ENCODE measurements around the gene DAPK1.

The DAPK1 gene

DNA sequence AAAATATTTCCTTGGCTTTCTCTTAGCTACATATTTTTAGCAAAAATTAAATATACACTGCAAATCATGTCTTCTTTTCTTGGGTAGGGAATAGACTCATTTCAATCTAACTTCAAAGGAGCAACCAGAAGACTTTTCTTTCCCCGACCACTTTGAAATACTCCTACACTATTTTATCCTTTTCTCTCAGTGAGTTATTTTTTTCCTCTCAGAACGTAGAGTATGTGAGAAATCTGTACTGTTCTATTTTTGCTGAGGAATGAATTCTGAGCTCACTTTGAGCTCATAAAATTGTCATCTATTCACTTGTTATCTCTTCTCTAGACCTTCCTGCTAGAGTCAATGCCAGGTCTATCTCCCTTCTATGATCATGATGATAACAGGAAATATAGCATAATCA lies 22.2 kb upstream of the DAPK1 start:
- no peaks in the 10 kb centered on the region for H3K4me1 ChIP-seq (ENCODE audit: control insufficient read depth in 1 of 2, insufficient read depth in 2 of 2, low read length in 2 of 2)
- H3K27ac ChIP-seq (ENCODE audit: low read depth, low read length): no peak overlapping the region
- H3K27me3 ChIP-seq (ENCODE audit: control insufficient read depth in 1 of 2, insufficient read depth in 2 of 2, low read length in 2 of 2): no peaks in the 10 kb centered on the region

DNA sequence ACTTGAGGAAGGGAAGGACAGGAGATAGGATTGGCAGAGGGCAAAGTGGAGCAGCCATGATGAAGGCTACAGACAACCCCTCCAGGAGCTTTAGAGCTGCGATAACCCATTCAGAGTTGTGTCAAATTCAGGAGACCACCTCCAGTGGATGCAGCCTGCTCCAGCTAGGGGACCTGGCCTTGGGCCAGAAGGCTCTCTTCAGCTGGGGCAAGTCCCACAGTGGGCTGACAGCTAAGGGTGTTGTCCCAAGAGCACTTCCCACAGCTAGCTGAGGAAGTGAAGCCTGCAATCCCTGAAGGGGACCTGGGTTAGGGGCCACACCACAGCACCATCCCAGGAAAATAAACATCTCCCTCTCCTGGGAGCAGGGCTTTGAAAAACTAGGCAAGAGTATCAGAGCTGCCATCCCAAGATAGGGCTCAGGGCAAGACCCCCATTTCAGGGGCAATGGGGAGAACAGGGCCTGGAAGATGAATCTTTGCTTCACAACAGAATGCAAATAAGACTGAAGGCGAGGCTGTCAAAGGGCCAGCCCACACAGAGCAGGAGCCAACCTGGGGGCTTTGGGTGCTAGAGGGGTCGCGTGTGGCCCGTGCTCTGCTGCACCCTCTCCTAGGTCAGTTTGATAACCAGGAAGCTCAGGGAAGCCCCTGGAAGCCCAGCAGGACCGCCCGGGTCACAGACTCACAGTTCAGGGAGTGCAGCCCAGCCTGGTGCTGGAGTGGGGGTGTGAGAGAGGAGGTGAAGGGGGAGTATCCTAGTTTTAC lies 19.3 kb upstream of the DAPK1 start:
- H3K4me3 ChIP-seq (ENCODE audit: low read depth in 1 of 2, low read length in 2 of 2): no peak overlapping the region
- H3K9me3 ChIP-seq (ENCODE audit: control insufficient read depth in 1 of 2, low read length in 2 of 2): no peaks in the 10 kb centered on the region
- H3K27ac ChIP-seq (ENCODE audit: low read depth, low read length): no peak overlapping the region
- no peaks in the 10 kb centered on the region for H3K27me3 ChIP-seq (ENCODE audit: control insufficient read depth in 1 of 2, insufficient read depth in 2 of 2, low read length in 2 of 2)
- no peak overlapping the region for H3K9ac ChIP-seq (ENCODE audit: low read depth in 1 of 2, low read length in 2 of 2)
- H3K4me1 ChIP-seq (ENCODE audit: control insufficient read depth in 1 of 2, insufficient read depth in 2 of 2, low read length in 2 of 2): no peaks in the 10 kb centered on the region
- H3K36me3 ChIP-seq (ENCODE audit: control insufficient read depth in 1 of 2, insufficient read depth in 2 of 2, low read length in 2 of 2): no peaks in the 10 kb centered on the region

More for the DNA sequence above, 22.2 kb upstream of the DAPK1 start:
- Histone ChIP-seq H3K9me3 (ENCODE audit: control insufficient read depth in 1 of 2, low read length in 2 of 2) (no peaks in the 10 kb centered on the region), H3K4me3 (ENCODE audit: low read depth in 1 of 2, low read length in 2 of 2) (no peak overlapping the region), H3K9ac (ENCODE audit: low read depth in 1 of 2, low read length in 2 of 2) (no peak overlapping the region), H3K36me3 (ENCODE audit: control insufficient read depth in 1 of 2, insufficient read depth in 2 of 2, low read length in 2 of 2) (no peaks in the 10 kb centered on the region)

DNA sequence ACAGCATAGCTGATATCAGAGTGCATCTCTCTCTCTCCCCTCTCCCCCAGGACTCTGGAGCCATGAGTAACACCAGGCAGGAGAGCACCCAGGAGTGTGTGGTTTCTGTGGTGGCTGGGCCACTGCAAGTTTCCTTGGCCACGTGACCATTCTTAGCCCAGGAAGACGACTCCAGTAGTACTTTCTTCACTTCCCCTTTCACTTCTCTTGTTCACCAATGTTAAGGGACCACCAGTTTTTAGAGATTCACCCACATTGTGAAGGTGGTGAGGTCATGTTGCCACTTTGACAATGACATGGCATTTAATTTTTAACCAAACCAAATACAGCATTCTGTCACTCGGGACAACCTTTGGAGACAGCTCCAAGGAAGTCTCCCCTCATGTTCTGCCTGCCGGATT lies 17.9 kb upstream of the DAPK1 start:
- Histone ChIP-seq H3K36me3 (ENCODE audit: control insufficient read depth in 1 of 2, insufficient read depth in 2 of 2, low read length in 2 of 2) (no peaks in the 10 kb centered on the region), H3K27ac (ENCODE audit: low read depth, low read length) (no peak overlapping the region), H3K27me3 (ENCODE audit: control insufficient read depth in 1 of 2, insufficient read depth in 2 of 2, low read length in 2 of 2) (no peaks in the 10 kb centered on the region), H3K4me3 (ENCODE audit: low read depth in 1 of 2, low read length in 2 of 2) (no peak overlapping the region), H3K9me3 (ENCODE audit: control insufficient read depth in 1 of 2, low read length in 2 of 2) (no peaks in the 10 kb centered on the region), H3K9ac (ENCODE audit: low read depth in 1 of 2, low read length in 2 of 2) (no peak overlapping the region), H3K4me1 (ENCODE audit: control insufficient read depth in 1 of 2, insufficient read depth in 2 of 2, low read length in 2 of 2) (no peaks in the 10 kb centered on the region)

DNA sequence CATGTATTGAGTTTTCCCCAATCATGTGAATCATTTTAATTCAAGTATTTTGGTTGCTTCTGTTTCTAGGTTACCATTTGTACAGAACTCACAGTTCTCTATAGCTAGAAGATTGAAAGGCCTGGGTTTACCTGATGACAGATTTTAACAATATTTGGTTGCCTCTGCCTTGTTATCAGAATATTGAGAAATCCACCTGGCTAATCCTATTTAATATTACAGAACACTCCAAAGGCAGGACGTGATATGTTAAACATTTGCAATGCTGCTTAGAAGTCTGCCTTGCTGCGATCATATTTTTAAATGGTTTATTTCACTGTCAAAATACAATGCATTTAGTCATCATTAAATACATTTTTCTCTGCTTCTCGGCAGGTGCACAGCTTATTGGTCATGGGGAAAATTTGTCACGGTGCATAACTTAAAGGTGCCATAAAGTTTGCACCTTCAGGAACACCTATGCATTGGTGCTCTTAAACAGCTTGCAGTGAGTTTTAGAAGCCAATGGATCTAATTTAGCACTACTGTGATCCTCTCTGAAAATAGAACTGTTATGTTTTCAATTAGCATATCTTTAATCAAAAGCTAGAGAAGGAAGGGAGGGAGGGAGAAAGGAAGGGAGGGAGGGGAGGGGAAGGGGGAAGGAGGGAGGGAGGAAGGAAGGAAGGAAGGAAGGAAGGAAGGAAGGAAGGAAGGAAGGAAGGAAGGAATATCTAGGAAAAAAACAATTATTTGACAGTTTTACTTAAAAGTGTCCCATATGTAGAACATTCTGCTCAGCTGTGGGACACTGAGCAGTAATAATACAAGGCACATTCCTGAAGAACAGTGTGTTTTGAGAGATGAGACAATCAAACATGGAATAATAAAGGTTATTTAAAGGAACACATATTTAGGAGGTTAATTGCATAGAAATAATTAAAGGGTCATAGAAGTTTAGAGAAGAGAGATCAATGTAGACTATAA lies 15.5 kb upstream of the DAPK1 start:
- H3K4me1 ChIP-seq (ENCODE audit: control insufficient read depth in 1 of 2, insufficient read depth in 2 of 2, low read length in 2 of 2): no peaks in the 10 kb centered on the region
- no peaks in the 10 kb centered on the region for H3K9me3 ChIP-seq (ENCODE audit: control insufficient read depth in 1 of 2, low read length in 2 of 2)
- H3K9ac ChIP-seq (ENCODE audit: low read depth in 1 of 2, low read length in 2 of 2): no peak overlapping the region
- no peak overlapping the region for H3K27ac ChIP-seq (ENCODE audit: low read depth, low read length)
- H3K27me3 ChIP-seq (ENCODE audit: control insufficient read depth in 1 of 2, insufficient read depth in 2 of 2, low read length in 2 of 2): no peaks in the 10 kb centered on the region
- H3K4me3 ChIP-seq (ENCODE audit: low read depth in 1 of 2, low read length in 2 of 2): no peak overlapping the region
- H3K36me3 ChIP-seq (ENCODE audit: control insufficient read depth in 1 of 2, insufficient read depth in 2 of 2, low read length in 2 of 2): no peaks in the 10 kb centered on the region

DNA sequence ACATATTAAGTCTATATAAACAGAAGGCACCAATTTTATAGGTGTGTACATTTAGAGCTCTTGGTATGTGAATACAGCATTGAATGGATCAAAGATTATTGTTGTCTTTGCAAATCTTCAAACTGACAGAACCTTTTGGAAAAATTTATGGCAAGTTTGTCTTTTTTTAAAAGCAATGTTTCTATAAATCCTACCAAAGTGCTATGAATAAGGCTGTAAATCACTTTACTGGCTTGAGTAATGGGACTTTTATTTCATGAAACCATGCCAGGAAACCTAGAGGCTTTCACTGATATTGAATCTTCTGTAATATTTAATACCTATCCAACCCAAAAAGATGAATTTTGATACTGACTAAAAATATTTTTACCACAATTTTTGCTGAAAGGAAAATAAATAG lies 7.4 kb upstream of the DAPK1 start:
- no peaks in the 10 kb centered on the region for H3K4me1 ChIP-seq (ENCODE audit: control insufficient read depth in 1 of 2, insufficient read depth in 2 of 2, low read length in 2 of 2)
- H3K27me3 ChIP-seq (ENCODE audit: control insufficient read depth in 1 of 2, insufficient read depth in 2 of 2, low read length in 2 of 2): no peaks in the 10 kb centered on the region
- no peak overlapping the region for H3K27ac ChIP-seq (ENCODE audit: low read depth, low read length)
- H3K36me3 ChIP-seq (ENCODE audit: control insufficient read depth in 1 of 2, insufficient read depth in 2 of 2, low read length in 2 of 2): no peaks in the 10 kb centered on the region
- no peak overlapping the region for H3K4me3 ChIP-seq (ENCODE audit: low read depth in 1 of 2, low read length in 2 of 2)
- H3K9me3 ChIP-seq (ENCODE audit: control insufficient read depth in 1 of 2, low read length in 2 of 2): no peaks in the 10 kb centered on the region
- no peak overlapping the region for H3K9ac ChIP-seq (ENCODE audit: low read depth in 1 of 2, low read length in 2 of 2)

DNA sequence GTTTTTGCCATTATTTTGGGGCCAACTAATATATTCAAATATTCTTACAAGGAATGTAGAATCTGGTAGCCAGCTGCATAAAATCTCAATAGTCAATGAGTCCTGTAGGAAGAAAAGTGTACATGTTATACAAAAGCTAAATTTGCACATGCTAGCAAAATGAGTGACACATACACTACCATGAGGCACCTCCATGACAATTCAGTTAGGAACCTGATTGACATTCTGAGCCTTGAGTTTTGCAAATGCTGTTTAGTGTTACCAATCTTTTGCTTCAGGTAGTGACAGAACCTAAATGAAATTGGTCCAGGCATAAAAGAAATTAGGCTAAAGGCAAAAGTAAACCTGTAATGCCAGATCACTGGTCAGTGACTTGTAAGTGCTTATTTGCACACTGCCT lies 6.8 kb upstream of the DAPK1 start:
- H3K27ac ChIP-seq (ENCODE audit: low read depth, low read length): no peak overlapping the region
- H3K4me3 ChIP-seq (ENCODE audit: low read depth in 1 of 2, low read length in 2 of 2): no peak overlapping the region
- H3K4me1 ChIP-seq (ENCODE audit: control insufficient read depth in 1 of 2, insufficient read depth in 2 of 2, low read length in 2 of 2): no peaks in the 10 kb centered on the region
- no peaks in the 10 kb centered on the region for H3K27me3 ChIP-seq (ENCODE audit: control insufficient read depth in 1 of 2, insufficient read depth in 2 of 2, low read length in 2 of 2)
- no peaks in the 10 kb centered on the region for H3K36me3 ChIP-seq (ENCODE audit: control insufficient read depth in 1 of 2, insufficient read depth in 2 of 2, low read length in 2 of 2)
- H3K9me3 ChIP-seq (ENCODE audit: control insufficient read depth in 1 of 2, low read length in 2 of 2): no peaks in the 10 kb centered on the region
- no peak overlapping the region for H3K9ac ChIP-seq (ENCODE audit: low read depth in 1 of 2, low read length in 2 of 2)

DNA sequence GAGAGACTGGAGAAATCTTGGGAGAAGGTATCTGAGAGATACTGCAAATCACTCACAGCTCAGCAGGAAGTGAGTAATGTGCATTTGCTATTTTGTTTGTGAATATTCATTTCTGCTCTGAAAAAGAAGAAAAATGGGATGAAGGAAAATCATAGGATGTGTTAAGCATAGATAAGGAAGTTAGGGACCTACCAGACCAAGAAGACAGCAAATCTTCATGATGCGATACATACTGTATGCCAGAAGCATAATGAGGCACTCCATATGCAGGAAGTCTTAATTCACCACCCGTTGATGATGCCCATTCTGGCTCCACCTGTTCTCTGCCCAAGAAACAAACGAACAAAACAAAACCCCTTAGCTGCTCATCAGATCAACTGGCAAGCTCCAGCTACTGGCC lies 6.1 kb upstream of the DAPK1 start:
- no peak overlapping the region for H3K27ac ChIP-seq (ENCODE audit: low read depth, low read length)
- H3K4me1 ChIP-seq (ENCODE audit: control insufficient read depth in 1 of 2, insufficient read depth in 2 of 2, low read length in 2 of 2): no peaks in the 10 kb centered on the region
- no peaks in the 10 kb centered on the region for H3K27me3 ChIP-seq (ENCODE audit: control insufficient read depth in 1 of 2, insufficient read depth in 2 of 2, low read length in 2 of 2)
- no peaks in the 10 kb centered on the region for H3K36me3 ChIP-seq (ENCODE audit: control insufficient read depth in 1 of 2, insufficient read depth in 2 of 2, low read length in 2 of 2)
- H3K9ac ChIP-seq (ENCODE audit: low read depth in 1 of 2, low read length in 2 of 2): no peak overlapping the region
- no peak overlapping the region for H3K4me3 ChIP-seq (ENCODE audit: low read depth in 1 of 2, low read length in 2 of 2)
- H3K9me3 ChIP-seq (ENCODE audit: control insufficient read depth in 1 of 2, low read length in 2 of 2): no peaks in the 10 kb centered on the region

DNA sequence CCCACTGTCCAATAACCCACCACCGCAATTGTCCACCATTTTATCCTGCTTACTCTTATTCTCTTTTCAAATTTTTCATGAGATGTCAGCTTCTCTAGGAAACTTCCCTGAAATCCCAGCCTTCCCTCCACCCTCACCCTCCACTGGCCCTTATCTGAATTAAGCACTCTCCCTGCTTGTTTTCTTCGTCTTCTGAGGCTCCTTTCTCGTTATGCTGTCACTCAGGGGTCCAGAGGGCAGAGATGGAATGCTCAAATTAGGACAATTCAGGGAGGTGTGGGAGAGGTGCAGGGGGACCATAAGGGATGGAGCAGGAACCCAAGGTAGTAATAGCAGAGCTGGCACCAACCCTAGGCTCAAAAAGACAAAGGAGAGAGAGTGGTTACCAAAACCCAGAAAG lies 5.0 kb upstream of the DAPK1 start:
- no peak overlapping the region for H3K4me3 ChIP-seq (ENCODE audit: low read depth in 1 of 2, low read length in 2 of 2)
- peaks cover 0 to 5% of the 10 kb centered on the region in 2 donors for H3K4me1 ChIP-seq (ENCODE audit: control insufficient read depth in 1 of 2, insufficient read depth in 2 of 2, low read length in 2 of 2)
- H3K36me3 ChIP-seq (ENCODE audit: control insufficient read depth in 1 of 2, insufficient read depth in 2 of 2, low read length in 2 of 2): no peaks in the 10 kb centered on the region
- H3K27ac ChIP-seq (ENCODE audit: low read depth, low read length): no peak overlapping the region
- H3K9me3 ChIP-seq (ENCODE audit: control insufficient read depth in 1 of 2, low read length in 2 of 2): no peaks in the 10 kb centered on the region
- no peak overlapping the region for H3K9ac ChIP-seq (ENCODE audit: low read depth in 1 of 2, low read length in 2 of 2)
- no peaks in the 10 kb centered on the region for H3K27me3 ChIP-seq (ENCODE audit: control insufficient read depth in 1 of 2, insufficient read depth in 2 of 2, low read length in 2 of 2)

DNA sequence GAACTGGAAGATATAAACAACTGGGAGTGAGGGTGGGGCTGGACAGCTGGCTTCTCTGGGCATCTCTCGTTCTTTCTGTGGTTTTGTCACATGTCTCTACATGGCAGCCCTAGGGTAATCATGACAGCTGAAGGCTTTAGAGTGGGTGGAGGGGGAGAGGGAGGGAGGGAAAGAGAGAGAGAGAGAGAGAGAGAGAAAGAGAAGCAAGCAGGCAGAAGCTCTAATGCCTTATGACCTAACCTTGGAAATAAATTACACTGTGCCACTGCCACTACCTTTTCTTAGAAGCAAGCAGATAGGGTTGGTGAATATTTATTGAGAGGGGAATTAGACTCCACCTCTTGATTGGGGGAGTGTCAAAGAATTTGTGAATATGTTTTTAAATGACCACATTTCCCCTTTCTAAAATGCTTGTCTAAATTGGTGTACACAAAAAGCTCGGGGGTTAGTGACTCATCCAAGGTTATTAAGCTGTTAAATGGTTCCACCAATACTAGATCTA lies 2.6 kb upstream of the DAPK1 start:
- no peaks in the 10 kb centered on the region for H3K36me3 ChIP-seq (ENCODE audit: control insufficient read depth in 1 of 2, insufficient read depth in 2 of 2, low read length in 2 of 2)
- no peaks in the 10 kb centered on the region for H3K9me3 ChIP-seq (ENCODE audit: control insufficient read depth in 1 of 2, low read length in 2 of 2)
- H3K4me3 ChIP-seq (ENCODE audit: low read depth in 1 of 2, low read length in 2 of 2): no peak overlapping the region
- H3K27ac ChIP-seq (ENCODE audit: low read depth, low read length): no peak overlapping the region
- peaks cover 7 to 16% of the 10 kb centered on the region in 2 donors for H3K4me1 ChIP-seq (ENCODE audit: control insufficient read depth in 1 of 2, insufficient read depth in 2 of 2, low read length in 2 of 2)
- no peaks in the 10 kb centered on the region for H3K27me3 ChIP-seq (ENCODE audit: control insufficient read depth in 1 of 2, insufficient read depth in 2 of 2, low read length in 2 of 2)
- no peak overlapping the region for H3K9ac ChIP-seq (ENCODE audit: low read depth in 1 of 2, low read length in 2 of 2)

DNA sequence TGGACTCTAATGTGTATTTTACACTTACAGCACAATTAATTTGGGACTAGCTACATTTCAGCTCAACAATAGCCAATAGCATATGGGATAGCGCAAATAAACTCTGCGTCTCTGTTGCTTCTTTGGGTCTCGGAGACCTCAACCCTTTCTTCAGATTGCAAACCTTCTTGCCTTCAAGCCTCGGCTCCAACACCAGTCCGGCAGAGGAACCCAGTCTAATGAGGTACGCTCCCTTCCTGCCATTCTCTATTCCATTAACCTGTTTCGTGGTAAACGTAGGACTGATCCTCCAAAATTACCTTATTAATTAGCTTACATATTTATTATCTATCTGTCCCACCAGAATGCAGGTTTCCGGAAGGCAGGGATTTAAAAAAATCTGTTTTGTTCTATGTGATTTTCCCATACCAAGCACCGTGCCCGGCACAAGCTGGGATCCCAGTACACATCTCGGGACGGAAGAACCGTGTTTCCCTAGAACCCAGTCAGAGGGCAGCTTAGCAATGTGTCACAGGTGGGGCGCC lies 525 bp upstream of the DAPK1 start:
- no peaks in the 10 kb centered on the region for H3K36me3 ChIP-seq (ENCODE audit: control insufficient read depth in 1 of 2, insufficient read depth in 2 of 2, low read length in 2 of 2)
- no peaks in the 10 kb centered on the region for H3K27me3 ChIP-seq (ENCODE audit: control insufficient read depth in 1 of 2, insufficient read depth in 2 of 2, low read length in 2 of 2)
- no peaks in the 10 kb centered on the region for H3K9me3 ChIP-seq (ENCODE audit: control insufficient read depth in 1 of 2, low read length in 2 of 2)
- peaks cover 20 to 22% of the 10 kb centered on the region in 2 donors for H3K4me1 ChIP-seq (ENCODE audit: control insufficient read depth in 1 of 2, insufficient read depth in 2 of 2, low read length in 2 of 2)
- H3K4me3 ChIP-seq (ENCODE audit: low read depth in 1 of 2, low read length in 2 of 2): peak overlapping the region; percentile 78 to 82
- no peak overlapping the region for H3K27ac ChIP-seq (ENCODE audit: low read depth, low read length)
- peak overlapping the region; percentile 62 to 81 for H3K9ac ChIP-seq (ENCODE audit: low read depth in 1 of 2, low read length in 2 of 2)
